Loucy (cell line): Measurements from ENCODE around the gene CDKN1A.

Experiments used
- CTCF ChIP-seq: fragments of 200-600 bp; sonication (generic); conservative IDR thresholded peaks from 2 replicates; pipeline ENCODE4 v1.5.1; 2014; ENCODE audit warnings: mild to moderate bottlenecking, antibody characterized with exemption, low read length
- EZH2phosphoT487 ChIP-seq: fragments of 200-600 bp; IDR thresholded peaks from 2 replicates; pipeline ENCODE4 v1.6.1; 2018; ENCODE audit warnings: antibody characterized with exemption, mild to moderate bottlenecking, moderate library complexity, borderline replicate concordance

GRCh38 chr6:36683145-36683655, 4.7 kb downstream of the CDKN1A start:
- TF ChIP-seq CTCF = no peak
- TF ChIP-seq EZH2phosphoT487 = no peak
